ENCODE measurements around the gene ADCY4. TPM values are rescaled to one million over a fixed set of nuclear protein-coding genes. Genes with fewer than 3 reads are reported as not detected.

ADCY4 gene
- total and polyA plus RNA-seq, 2 of the 13 experiments (the other 11 are each of a cell fraction or from before 2014, with no cell fraction given), result 0.03 TPM; not detected in 1

- peak; percentile 82; the same call in 1 of the 2 replicates for TF ChIP-seq ZNF800 (CRISPR knock-in tag; IDR thresholded peaks at IDR 0.05)
- no peak for TF ChIP-seq ZNF18 (CRISPR knock-in tag; IDR thresholded peaks at IDR 0.05; ENCODE audit: insufficient replicate concordance)
- TF ChIP-seq TMF1 (CRISPR knock-in tag; IDR thresholded peaks at IDR 0.05; ENCODE audit: low read depth), result no peak; the same call in 1 of the 2 replicates
- TF ChIP-seq STAT5B (CRISPR knock-in tag; IDR thresholded peaks at IDR 0.05), result 0 out of 2 replicates have a peak, but pooled peaks have one; percentile 23
- peak; percentile 87; the same call in 1 of the 2 replicates for TF ChIP-seq RFXAP (CRISPR knock-in tag; IDR thresholded peaks at IDR 0.05; ENCODE audit: borderline replicate concordance)
- TF ChIP-seq MTA1 (CRISPR knock-in tag; IDR thresholded peaks at IDR 0.05; ENCODE audit: borderline replicate concordance), result peak; percentile 94; the same call in 1 of the 2 replicates
- TF ChIP-seq ZNF20 (CRISPR knock-in tag; IDR thresholded peaks at IDR 0.05), result no peak
- TF ChIP-seq ZNF550 (CRISPR knock-in tag; IDR thresholded peaks at IDR 0.05; ENCODE audit: borderline replicate concordance), result peak; percentile 90; the same call in 1 of the 2 replicates
- TF ChIP-seq ZNF503 (CRISPR knock-in tag; IDR thresholded peaks at IDR 0.05), result 0 out of 2 replicates have a peak, but pooled peaks have one; percentile 58
- no peak for TF ChIP-seq ZNF225 (CRISPR knock-in tag; IDR thresholded peaks at IDR 0.05)
- no peak for TF ChIP-seq RARG (CRISPR knock-in tag; IDR thresholded peaks at IDR 0.05; ENCODE audit: low read depth)
- no peak; the same call in 1 of the 2 replicates for TF ChIP-seq ZHX1 (CRISPR knock-in tag; IDR thresholded peaks at IDR 0.05; ENCODE audit: low read depth)
- TF ChIP-seq PHB2 (IDR thresholded peaks at IDR 0.05; ENCODE audit: partially characterized antibody), result no peak
- TF ChIP-seq EHMT2 (IDR thresholded peaks at IDR 0.05; ENCODE audit: borderline replicate concordance, low read depth, low read length), result no peak
- no peak for TF ChIP-seq JUNB (CRISPR knock-in tag; IDR thresholded peaks at IDR 0.05; ENCODE audit: borderline replicate concordance)
- peak; percentile 40 for TF ChIP-seq NFYC (CRISPR knock-in tag; IDR thresholded peaks at IDR 0.05)
- TF ChIP-seq TEAD3 (CRISPR knock-in tag; optimal IDR thresholded peaks at IDR 0.05; ENCODE audit: borderline replicate concordance), result peak; percentile 96
- peak; percentile 92 for TF ChIP-seq ZNF331 (CRISPR knock-in tag; IDR thresholded peaks at IDR 0.05)
- no peak for TF ChIP-seq AGO1 (IDR thresholded peaks at IDR 0.05; ENCODE audit: low read depth, low read length, poor library complexity, severe bottlenecking)
- TF ChIP-seq ERF (CRISPR knock-in tag; IDR thresholded peaks at IDR 0.05), result peak; percentile 98
- TF ChIP-seq ZNF737 (CRISPR knock-in tag; IDR thresholded peaks at IDR 0.05; ENCODE audit: borderline replicate concordance), result no peak
These were observed 30.9 kb upstream of the ADCY4 start (continued) for GRCh38 chr14:24365600-24366412.

Measured in HepG2 (cell line).